ENCODE measurements around the gene STK4. TPM values are rescaled to one million over a fixed set of nuclear protein-coding genes. Genes with fewer than 3 reads are reported as not detected.
"Not testable (repeated sequence)": the region's sequence is repeated elsewhere in the genome, so short reads cannot be mapped to it uniquely, and the experiment has no call there.

The STK4 gene
- total RNA-seq, 1 experiment from 2014 or later = 41.2 TPM

DNA sequence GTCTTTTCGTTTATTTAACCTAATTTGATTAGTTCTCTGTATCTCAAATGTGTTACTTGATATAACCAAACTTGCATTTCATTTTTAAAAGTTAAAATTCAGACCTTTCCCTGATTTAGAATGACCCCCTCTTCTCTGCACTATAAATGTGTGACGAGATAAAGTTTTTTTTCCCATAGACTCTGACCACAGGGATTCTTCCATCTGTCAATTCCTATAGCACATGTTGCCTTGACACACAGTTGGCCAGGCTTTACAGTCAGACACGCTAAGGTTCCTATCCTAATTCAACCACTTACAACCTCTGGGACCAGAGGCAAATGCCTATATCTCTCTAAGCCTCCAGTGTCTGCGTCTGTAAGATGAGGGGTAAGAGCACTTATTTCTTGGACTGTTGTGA lies 94.0 kb downstream of the STK4 start:
- Mint-ChIP-seq H3K9me3 (peaks cover 4% of the 10 kb centered on the region; the same call in 1 of the 2 replicates), H3K4me3 (no peak overlapping the region), H3K27me3 (ENCODE audit: low read depth) (no peaks in the 10 kb centered on the region), H3K4me1 (peaks cover 8% of the 10 kb centered on the region), H3K36me3 (peaks cover 8% of the 10 kb centered on the region), H3K27ac (no peak overlapping the region; the same call in 1 of the 2 replicates)
- POLR2A ChIA-PET = no interaction called here
- TF ChIP-seq, protein P1, sequence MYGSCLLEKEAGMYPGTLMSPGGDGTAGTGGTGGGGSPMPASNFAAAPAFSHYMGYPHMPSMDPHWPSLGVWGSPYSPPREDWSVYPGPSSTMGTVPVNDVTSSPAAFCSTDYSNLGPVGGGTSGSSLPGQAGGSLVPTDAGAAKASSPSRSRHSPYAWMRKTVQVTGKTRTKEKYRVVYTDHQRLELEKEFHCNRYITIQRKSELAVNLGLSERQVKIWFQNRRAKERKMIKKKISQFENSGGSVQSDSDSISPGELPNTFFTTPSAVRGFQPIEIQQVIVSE (CRISPR knock-in tag; IDR thresholded peaks at IDR 0.05; ENCODE audit: borderline replicate concordance) = no peak
- no peak for TF ChIP-seq SP1 (CRISPR knock-in tag; conservative IDR thresholded peaks at IDR 0.05)
- ATAC-seq (no peak), DNase-seq (ENCODE audit: low spot score) (no peak)
- CTCF ChIA-PET = interaction anchor here (1.7 kb wide), 1 partner anchor 16 kb away, joined by 6 read pairs; no protein-coding TSS in a partner anchor

DNA sequence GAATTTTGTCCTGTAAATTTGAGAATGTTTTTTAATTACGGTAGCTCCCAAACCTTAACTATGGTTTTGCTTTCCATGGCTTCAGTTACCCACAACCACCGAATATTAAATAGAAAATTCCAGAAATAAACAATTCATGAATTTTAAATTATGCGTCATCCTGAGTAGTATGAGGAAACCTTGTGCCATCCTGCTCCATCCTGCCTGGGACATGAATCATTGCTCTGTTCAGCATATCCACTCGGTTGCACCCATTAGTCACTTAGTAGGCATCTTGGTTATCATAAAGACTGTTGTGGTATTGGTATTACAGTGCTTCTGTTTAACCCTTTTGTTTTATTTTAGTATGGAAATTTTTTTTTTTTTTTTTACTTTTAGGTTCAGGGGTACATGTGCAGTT lies 94.9 kb downstream of the STK4 start:
- DNase-seq (ENCODE audit: low spot score) (no peak), ATAC-seq (no peak)
- CTCF ChIA-PET = interaction anchor here (1.7 kb wide), 1 partner anchor 17 kb away, joined by 6 read pairs; no protein-coding TSS in a partner anchor
- POLR2A ChIA-PET = no interaction called here
- peaks cover 4% of the 10 kb centered on the region; the same call in 1 of the 2 replicates for H3K9me3 Mint-ChIP-seq
- no peaks in the 10 kb centered on the region for H3K27me3 Mint-ChIP-seq (ENCODE audit: low read depth)
- peaks cover 8% of the 10 kb centered on the region for H3K4me1 Mint-ChIP-seq
- peaks cover 8% of the 10 kb centered on the region for H3K36me3 Mint-ChIP-seq
- TF ChIP-seq HMGA2 (CRISPR knock-in tag; IDR thresholded peaks at IDR 0.05) = no peak
- TF ChIP-seq, protein P2, sequence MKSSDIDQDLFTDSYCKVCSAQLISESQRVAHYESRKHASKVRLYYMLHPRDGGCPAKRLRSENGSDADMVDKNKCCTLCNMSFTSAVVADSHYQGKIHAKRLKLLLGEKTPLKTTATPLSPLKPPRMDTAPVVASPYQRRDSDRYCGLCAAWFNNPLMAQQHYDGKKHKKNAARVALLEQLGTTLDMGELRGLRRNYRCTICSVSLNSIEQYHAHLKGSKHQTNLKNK (CRISPR knock-in tag; IDR thresholded peaks at IDR 0.05) = no peak
- TF ChIP-seq OVOL2 (CRISPR knock-in tag; IDR thresholded peaks at IDR 0.05; ENCODE audit: borderline replicate concordance) = no peak
- no peak for TF ChIP-seq GABPB1 (CRISPR knock-in tag; IDR thresholded peaks at IDR 0.05)
- TF ChIP-seq, protein P3, sequence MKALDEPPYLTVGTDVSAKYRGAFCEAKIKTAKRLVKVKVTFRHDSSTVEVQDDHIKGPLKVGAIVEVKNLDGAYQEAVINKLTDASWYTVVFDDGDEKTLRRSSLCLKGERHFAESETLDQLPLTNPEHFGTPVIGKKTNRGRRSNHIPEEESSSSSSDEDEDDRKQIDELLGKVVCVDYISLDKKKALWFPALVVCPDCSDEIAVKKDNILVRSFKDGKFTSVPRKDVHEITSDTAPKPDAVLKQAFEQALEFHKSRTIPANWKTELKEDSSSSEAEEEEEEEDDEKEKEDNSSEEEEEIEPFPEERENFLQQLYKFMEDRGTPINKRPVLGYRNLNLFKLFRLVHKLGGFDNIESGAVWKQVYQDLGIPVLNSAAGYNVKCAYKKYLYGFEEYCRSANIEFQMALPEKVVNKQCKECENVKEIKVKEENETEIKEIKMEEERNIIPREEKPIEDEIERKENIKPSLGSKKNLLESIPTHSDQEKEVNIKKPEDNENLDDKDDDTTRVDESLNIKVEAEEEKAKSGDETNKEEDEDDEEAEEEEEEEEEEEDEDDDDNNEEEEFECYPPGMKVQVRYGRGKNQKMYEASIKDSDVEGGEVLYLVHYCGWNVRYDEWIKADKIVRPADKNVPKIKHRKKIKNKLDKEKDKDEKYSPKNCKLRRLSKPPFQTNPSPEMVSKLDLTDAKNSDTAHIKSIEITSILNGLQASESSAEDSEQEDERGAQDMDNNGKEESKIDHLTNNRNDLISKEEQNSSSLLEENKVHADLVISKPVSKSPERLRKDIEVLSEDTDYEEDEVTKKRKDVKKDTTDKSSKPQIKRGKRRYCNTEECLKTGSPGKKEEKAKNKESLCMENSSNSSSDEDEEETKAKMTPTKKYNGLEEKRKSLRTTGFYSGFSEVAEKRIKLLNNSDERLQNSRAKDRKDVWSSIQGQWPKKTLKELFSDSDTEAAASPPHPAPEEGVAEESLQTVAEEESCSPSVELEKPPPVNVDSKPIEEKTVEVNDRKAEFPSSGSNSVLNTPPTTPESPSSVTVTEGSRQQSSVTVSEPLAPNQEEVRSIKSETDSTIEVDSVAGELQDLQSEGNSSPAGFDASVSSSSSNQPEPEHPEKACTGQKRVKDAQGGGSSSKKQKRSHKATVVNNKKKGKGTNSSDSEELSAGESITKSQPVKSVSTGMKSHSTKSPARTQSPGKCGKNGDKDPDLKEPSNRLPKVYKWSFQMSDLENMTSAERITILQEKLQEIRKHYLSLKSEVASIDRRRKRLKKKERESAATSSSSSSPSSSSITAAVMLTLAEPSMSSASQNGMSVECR (CRISPR knock-in tag; IDR thresholded peaks at IDR 0.05; ENCODE audit: borderline replicate concordance) = no peak
- TF ChIP-seq, protein P4, sequence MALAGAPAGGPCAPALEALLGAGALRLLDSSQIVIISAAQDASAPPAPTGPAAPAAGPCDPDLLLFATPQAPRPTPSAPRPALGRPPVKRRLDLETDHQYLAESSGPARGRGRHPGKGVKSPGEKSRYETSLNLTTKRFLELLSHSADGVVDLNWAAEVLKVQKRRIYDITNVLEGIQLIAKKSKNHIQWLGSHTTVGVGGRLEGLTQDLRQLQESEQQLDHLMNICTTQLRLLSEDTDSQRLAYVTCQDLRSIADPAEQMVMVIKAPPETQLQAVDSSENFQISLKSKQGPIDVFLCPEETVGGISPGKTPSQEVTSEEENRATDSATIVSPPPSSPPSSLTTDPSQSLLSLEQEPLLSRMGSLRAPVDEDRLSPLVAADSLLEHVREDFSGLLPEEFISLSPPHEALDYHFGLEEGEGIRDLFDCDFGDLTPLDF (CRISPR knock-in tag; IDR thresholded peaks at IDR 0.05) = no peak
- no peak for TF ChIP-seq SMAD3 (CRISPR knock-in tag; IDR thresholded peaks at IDR 0.05; ENCODE audit: borderline replicate concordance)
- no peak for TF ChIP-seq NFATC4 (CRISPR knock-in tag; IDR thresholded peaks at IDR 0.05)
- TF ChIP-seq ESRRA (CRISPR knock-in tag; IDR thresholded peaks at IDR 0.05; ENCODE audit: borderline replicate concordance) = no peak
- TF ChIP-seq, protein P5, sequence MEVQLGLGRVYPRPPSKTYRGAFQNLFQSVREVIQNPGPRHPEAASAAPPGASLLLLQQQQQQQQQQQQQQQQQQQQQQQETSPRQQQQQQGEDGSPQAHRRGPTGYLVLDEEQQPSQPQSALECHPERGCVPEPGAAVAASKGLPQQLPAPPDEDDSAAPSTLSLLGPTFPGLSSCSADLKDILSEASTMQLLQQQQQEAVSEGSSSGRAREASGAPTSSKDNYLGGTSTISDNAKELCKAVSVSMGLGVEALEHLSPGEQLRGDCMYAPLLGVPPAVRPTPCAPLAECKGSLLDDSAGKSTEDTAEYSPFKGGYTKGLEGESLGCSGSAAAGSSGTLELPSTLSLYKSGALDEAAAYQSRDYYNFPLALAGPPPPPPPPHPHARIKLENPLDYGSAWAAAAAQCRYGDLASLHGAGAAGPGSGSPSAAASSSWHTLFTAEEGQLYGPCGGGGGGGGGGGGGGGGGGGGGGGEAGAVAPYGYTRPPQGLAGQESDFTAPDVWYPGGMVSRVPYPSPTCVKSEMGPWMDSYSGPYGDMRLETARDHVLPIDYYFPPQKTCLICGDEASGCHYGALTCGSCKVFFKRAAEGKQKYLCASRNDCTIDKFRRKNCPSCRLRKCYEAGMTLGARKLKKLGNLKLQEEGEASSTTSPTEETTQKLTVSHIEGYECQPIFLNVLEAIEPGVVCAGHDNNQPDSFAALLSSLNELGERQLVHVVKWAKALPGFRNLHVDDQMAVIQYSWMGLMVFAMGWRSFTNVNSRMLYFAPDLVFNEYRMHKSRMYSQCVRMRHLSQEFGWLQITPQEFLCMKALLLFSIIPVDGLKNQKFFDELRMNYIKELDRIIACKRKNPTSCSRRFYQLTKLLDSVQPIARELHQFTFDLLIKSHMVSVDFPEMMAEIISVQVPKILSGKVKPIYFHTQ (CRISPR knock-in tag; IDR thresholded peaks at IDR 0.05) = no peak
- no peak for TF ChIP-seq IRF2 (CRISPR knock-in tag; IDR thresholded peaks at IDR 0.05; ENCODE audit: borderline replicate concordance, low read depth)
- TF ChIP-seq, protein P6, sequence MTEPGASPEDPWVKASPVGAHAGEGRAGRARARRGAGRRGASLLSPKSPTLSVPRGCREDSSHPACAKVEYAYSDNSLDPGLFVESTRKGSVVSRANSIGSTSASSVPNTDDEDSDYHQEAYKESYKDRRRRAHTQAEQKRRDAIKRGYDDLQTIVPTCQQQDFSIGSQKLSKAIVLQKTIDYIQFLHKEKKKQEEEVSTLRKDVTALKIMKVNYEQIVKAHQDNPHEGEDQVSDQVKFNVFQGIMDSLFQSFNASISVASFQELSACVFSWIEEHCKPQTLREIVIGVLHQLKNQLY (CRISPR knock-in tag; IDR thresholded peaks at IDR 0.05) = no peak
- H3K4me3 Mint-ChIP-seq = no peak overlapping the region
- H3K27ac Mint-ChIP-seq = no peak overlapping the region

DNA sequence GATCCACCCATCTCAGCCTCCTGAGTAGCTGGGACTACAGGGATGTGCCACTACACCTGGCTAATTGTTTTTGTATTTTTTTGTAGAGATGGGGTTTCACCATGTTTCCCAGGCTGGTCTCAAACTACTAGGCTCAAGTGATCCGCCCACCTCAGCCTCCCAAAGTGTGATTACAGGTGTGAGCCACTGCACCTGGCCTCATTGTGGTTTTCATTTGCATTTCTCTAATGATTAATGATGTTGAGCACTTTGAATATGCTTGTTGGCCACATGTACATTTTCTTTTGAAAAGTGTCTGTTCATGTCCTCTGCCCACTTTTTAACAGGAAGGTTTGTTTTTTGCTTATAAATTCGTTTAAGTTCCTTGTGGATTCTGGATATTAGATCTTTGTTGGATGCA lies 96.8 kb downstream of the STK4 start:
- CTCF ChIA-PET; DNase-seq (ENCODE audit: low spot score); H3K36me3 Mint-ChIP-seq; H3K4me1 Mint-ChIP-seq; H3K27me3 Mint-ChIP-seq (ENCODE audit: low read depth); H3K4me3 Mint-ChIP-seq; POLR2A ChIA-PET; ATAC-seq; H3K9me3 Mint-ChIP-seq: not testable (repeated sequence)
- H3K27ac Mint-ChIP-seq = peak overlapping the region; percentile 52; the same call in 1 of the 2 replicates
